Activated naive CD4-positive, alpha-beta T cell treated with anti-CD3 and anti-CD28 coated beads for 36 hours (primary cell): ENCODE results near the gene DST. TPM values are rescaled to one million over a fixed set of nuclear protein-coding genes. Genes with fewer than 3 reads are reported as not detected.
A peak's percentile ranks its signal among the peaks of the same experiment; 100 is the strongest.

Source experiments
- CTCF ChIA-PET: fragments of 350-600 bp; sonication (Branson Sonifier 250); formaldehyde crosslinking; loops from one replicate; lab custom pipeline; 2021; ENCODE audit warnings: antibody characterized with exemption; lab: Charles Lee
- DNase-seq: peaks from one replicate; pipeline ENCODE4 v3.0.0-alpha.2; 2020
- H3K27ac Mint-ChIP-seq: one replicate; pipeline ENCODE4 v1.8.0; 2021; ENCODE audit warnings: mild to moderate bottlenecking, mixed read lengths
- H3K27me3 Mint-ChIP-seq: one replicate; pipeline ENCODE4 v1.8.0; 2021; ENCODE audit warnings: low read depth, mixed read lengths
- H3K36me3 Mint-ChIP-seq: one replicate; pipeline ENCODE4 v1.8.0; 2021; ENCODE audit warnings: low read depth, mixed read lengths
- H3K4me1 Mint-ChIP-seq: one replicate; pipeline ENCODE4 v1.8.0; 2021; ENCODE audit warnings: low read depth, mixed read lengths
- H3K4me3 Mint-ChIP-seq: one replicate; pipeline ENCODE4 v1.8.0; 2021; ENCODE audit warnings: mild to moderate bottlenecking, moderate library complexity, mixed read lengths
- H3K9me3 Mint-ChIP-seq: one replicate; pipeline ENCODE4 v1.8.0; 2021; ENCODE audit warnings: mixed read lengths
- intact Hi-C: fragments of 100-400 bp; cut with micrococcal nuclease; formaldehyde crosslinking; loops from one replicate; pipeline ENCODE4 v1.15.1; 2023
- total RNA-seq, 2 experiments: library from RNA; stranded (reverse); gene quantifications; one replicate each; pipeline ENCODE4 v1.2.3, GENCODE V29; 2021

The DST gene
- total RNA-seq, 2 experiments from 2014 or later = 5.2 to 5.8 TPM

GRCh38 chr6:56480654-56481337 lies 161.9 kb downstream of the DST start:
- Mint-ChIP-seq H3K9me3 (no peaks in the 10 kb centered on the region), H3K4me1 (no peaks in the 10 kb centered on the region), H3K27ac (no peak overlapping the region), H3K4me3 (no peak overlapping the region), H3K36me3 (no peaks in the 10 kb centered on the region), H3K27me3 (no peaks in the 10 kb centered on the region)
- DNase-seq = no peak
- CTCF ChIA-PET = no interaction called here
- intact Hi-C loops = no loop called here

GRCh38 chr6:56480246-56480645 lies 162.4 kb downstream of the DST start:
- no peaks in the 10 kb centered on the region for H3K36me3 Mint-ChIP-seq
- CTCF ChIA-PET = no interaction called here
- no peak for DNase-seq
- no peaks in the 10 kb centered on the region for H3K4me1 Mint-ChIP-seq
- no peak overlapping the region for H3K27ac Mint-ChIP-seq
- H3K27me3 Mint-ChIP-seq = no peaks in the 10 kb centered on the region
- intact Hi-C loops = no loop called here
- no peak overlapping the region for H3K4me3 Mint-ChIP-seq
- H3K9me3 Mint-ChIP-seq = no peaks in the 10 kb centered on the region

GRCh38 chr6:56479381-56479780 lies 163.3 kb downstream of the DST start:
- intact Hi-C loops = no loop called here
- no peaks in the 10 kb centered on the region for H3K4me1 Mint-ChIP-seq
- DNase-seq = no peak
- no peak overlapping the region for H3K27ac Mint-ChIP-seq
- H3K4me3 Mint-ChIP-seq = no peak overlapping the region
- H3K9me3 Mint-ChIP-seq = no peaks in the 10 kb centered on the region
- CTCF ChIA-PET = no interaction called here
- H3K27me3 Mint-ChIP-seq = no peaks in the 10 kb centered on the region
- H3K36me3 Mint-ChIP-seq = no peaks in the 10 kb centered on the region

- Mint-ChIP-seq H3K27ac (no peak overlapping the region), H3K4me1 (no peaks in the 10 kb centered on the region), H3K4me3 (no peak overlapping the region), H3K27me3 (no peaks in the 10 kb centered on the region), H3K36me3 (no peaks in the 10 kb centered on the region), H3K9me3 (no peaks in the 10 kb centered on the region)
- intact Hi-C loops = no loop called here
- CTCF ChIA-PET = no interaction called here
- DNase-seq = no peak
Observed at GRCh38 chr6:56478202-56478601, 164.5 kb downstream of the DST start.

GRCh38 chr6:56477241-56477640 lies 165.4 kb downstream of the DST start:
- Mint-ChIP-seq H3K4me1 (no peaks in the 10 kb centered on the region), H3K9me3 (no peaks in the 10 kb centered on the region), H3K36me3 (no peaks in the 10 kb centered on the region), H3K27ac (no peak overlapping the region), H3K27me3 (no peaks in the 10 kb centered on the region), H3K4me3 (no peak overlapping the region)
- no peak for DNase-seq
- CTCF ChIA-PET = no interaction called here
- intact Hi-C loops = no loop called here

GRCh38 chr6:56475736-56476457 lies 166.8 kb downstream of the DST start:
- Mint-ChIP-seq H3K27ac (no peak overlapping the region), H3K4me3 (no peak overlapping the region), H3K36me3 (no peaks in the 10 kb centered on the region), H3K4me1 (no peaks in the 10 kb centered on the region), H3K27me3 (no peaks in the 10 kb centered on the region), H3K9me3 (no peaks in the 10 kb centered on the region)
- intact Hi-C loops = no loop called here
- CTCF ChIA-PET = no interaction called here
- DNase-seq = no peak

- CTCF ChIA-PET = no interaction called here
- Mint-ChIP-seq H3K36me3 (peaks cover 1% of the 10 kb centered on the region), H3K27me3 (no peaks in the 10 kb centered on the region), H3K4me1 (no peaks in the 10 kb centered on the region), H3K27ac (no peak overlapping the region), H3K9me3 (no peaks in the 10 kb centered on the region), H3K4me3 (no peak overlapping the region)
- intact Hi-C loops = no loop called here
- DNase-seq = no peak
Observed at GRCh38 chr6:56474532-56474931, 168.2 kb downstream of the DST start.

- CTCF ChIA-PET = no interaction called here
- Mint-ChIP-seq H3K36me3 (no peaks in the 10 kb centered on the region), H3K9me3 (no peaks in the 10 kb centered on the region), H3K4me1 (peaks cover 7% of the 10 kb centered on the region), H3K4me3 (no peak overlapping the region), H3K27ac (no peak overlapping the region), H3K27me3 (no peaks in the 10 kb centered on the region)
- intact Hi-C loops = no loop called here
- no peak for DNase-seq
Observed at GRCh38 chr6:56463443-56463842, 179.2 kb downstream of the DST start.

- no peaks in the 10 kb centered on the region for H3K27me3 Mint-ChIP-seq
- H3K4me3 Mint-ChIP-seq = no peak overlapping the region
- no peaks in the 10 kb centered on the region for H3K9me3 Mint-ChIP-seq
- no peaks in the 10 kb centered on the region for H3K36me3 Mint-ChIP-seq
- CTCF ChIA-PET = no interaction called here
- intact Hi-C loops = loop anchor here (2.0 kb wide), 1 partner anchor 52 kb away; no protein-coding TSS in a partner anchor
- no peak for DNase-seq
- peaks cover 21% of the 10 kb centered on the region for H3K4me1 Mint-ChIP-seq
- H3K27ac Mint-ChIP-seq = no peak overlapping the region
Observed at GRCh38 chr6:56459030-56459805, 183.5 kb downstream of the DST start.

- H3K27ac Mint-ChIP-seq = peak overlapping the region; percentile 0
- intact Hi-C loops = loop anchor here (1.0 to 2.0 kb wide), 3 partner anchors 52 to 135 kb away; no protein-coding TSS in a partner anchor
Observed at GRCh38 chr6:56458324-56458884, 184.3 kb downstream of the DST start.

GRCh38 chr6:56456785-56457184 lies 185.9 kb downstream of the DST start:
- CTCF ChIA-PET = no interaction called here
- Mint-ChIP-seq H3K27me3 (no peaks in the 10 kb centered on the region), H3K4me3 (no peak overlapping the region), H3K9me3 (no peaks in the 10 kb centered on the region), H3K36me3 (no peaks in the 10 kb centered on the region), H3K27ac (no peak overlapping the region), H3K4me1 (peaks cover 21% of the 10 kb centered on the region)
- intact Hi-C loops = no loop called here
- no peak for DNase-seq

More at GRCh38 chr6:56458324-56458884, 184.3 kb downstream of the DST start:
- Mint-ChIP-seq H3K9me3 (no peaks in the 10 kb centered on the region), H3K4me1 (peaks cover 21% of the 10 kb centered on the region), H3K4me3 (no peak overlapping the region), H3K27me3 (no peaks in the 10 kb centered on the region), H3K36me3 (no peaks in the 10 kb centered on the region)
- CTCF ChIA-PET = no interaction called here
- peak; percentile 23 for DNase-seq
